ENCODE data around the gene BMP2K. TPM values are rescaled to one million over a fixed set of nuclear protein-coding genes. Genes with fewer than 3 reads are reported as not detected.

The BMP2K gene
- total RNA-seq: 10 to 100 TPM; 34.2 to 50.3 (median 42.1) TPM

- WGBS, 2 donors: 0 to 2% methylated on average over 6 to 19 of the region's 95 CpGs
- H3K4me1 ChIP-seq: peaks cover 10 to 21% (median 13%) of the 10 kb centered on the region in 4 donors
Observed at GRCh38 chr4:78776079-78776728, at the start of gene BMP2K. TSS of gene BMP2K (plus strand) at chr4:78776350. CDS start at chr4:78776544, 194 bp downstream.

DNA sequence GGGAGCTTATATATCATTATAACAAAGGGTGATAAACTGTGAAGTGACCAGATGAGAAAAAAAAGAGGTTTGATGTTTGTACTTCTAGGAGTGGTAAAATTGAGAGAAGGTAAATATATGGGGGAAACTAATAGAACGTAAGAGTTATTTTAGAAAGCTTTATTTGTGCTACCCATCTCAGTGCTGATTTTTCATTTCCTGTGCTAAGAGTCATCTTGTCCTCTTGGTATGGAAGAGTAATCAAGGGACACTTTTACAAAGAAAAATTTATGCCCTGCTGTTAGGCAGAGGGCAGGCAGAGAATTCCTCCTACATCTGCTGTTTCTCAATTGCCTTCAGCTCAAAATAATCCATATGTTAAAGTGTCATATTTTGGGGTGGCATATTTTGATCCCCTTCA lies 49.6 kb upstream of the BMP2K start:
- 91 to 92% methylated on average over 1 of the region's 1 CpG for whole genome bisulfite sequencing, 2 donors
- ATAC-seq (ENCODE audit: low FRiP score in 2 of 2): no peak
- Histone ChIP-seq H3K36me3 (no peaks in the 10 kb centered on the region), H3K27me3 (no peaks in the 10 kb centered on the region), H3K4me1 (peaks cover 0 to 1% (median under 1%) of the 10 kb centered on the region in 4 donors), H3K27ac (no peak overlapping the region), H3K9me3 (no peaks in the 10 kb centered on the region), H3K4me3 (no peak overlapping the region)
- no peak for DNase-seq
- TF ChIP-seq POLR2AphosphoS5 (IDR thresholded peaks at IDR 0.05) (no peak), CTCF (IDR thresholded peaks at IDR 0.05) (no peak), POLR2A (IDR thresholded peaks at IDR 0.05) (no peak), EP300 (IDR thresholded peaks at IDR 0.05) (no peak)

More at GRCh38 chr4:78776079-78776728, at the start of gene BMP2K:
- Histone ChIP-seq H3K27me3 (no peaks in the 10 kb centered on the region), H3K9me3 (no peaks in the 10 kb centered on the region), H3K4me3 (peak within 1 kb of the TSS; percentile 87 to 96 (median 93)), H3K36me3 (no peaks in the 10 kb centered on the region), H3K27ac (peak within 1 kb of the TSS; percentile 98 to 100 (median 98))
- TF ChIP-seq CTCF (IDR thresholded peaks at IDR 0.05) (peak in 2 of 6 experiments; percentile 12 to 31), POLR2A (IDR thresholded peaks at IDR 0.05) (peak in 2 of 4 donors; percentile 23 to 79), POLR2AphosphoS5 (IDR thresholded peaks at IDR 0.05) (peak; percentile 46 to 63), EP300 (IDR thresholded peaks at IDR 0.05) (no peak)
- peak; percentile 88 to 96 for ATAC-seq (ENCODE audit: low FRiP score in 2 of 2)
- DNase-seq: peak; percentile 81 to 97

DNA sequence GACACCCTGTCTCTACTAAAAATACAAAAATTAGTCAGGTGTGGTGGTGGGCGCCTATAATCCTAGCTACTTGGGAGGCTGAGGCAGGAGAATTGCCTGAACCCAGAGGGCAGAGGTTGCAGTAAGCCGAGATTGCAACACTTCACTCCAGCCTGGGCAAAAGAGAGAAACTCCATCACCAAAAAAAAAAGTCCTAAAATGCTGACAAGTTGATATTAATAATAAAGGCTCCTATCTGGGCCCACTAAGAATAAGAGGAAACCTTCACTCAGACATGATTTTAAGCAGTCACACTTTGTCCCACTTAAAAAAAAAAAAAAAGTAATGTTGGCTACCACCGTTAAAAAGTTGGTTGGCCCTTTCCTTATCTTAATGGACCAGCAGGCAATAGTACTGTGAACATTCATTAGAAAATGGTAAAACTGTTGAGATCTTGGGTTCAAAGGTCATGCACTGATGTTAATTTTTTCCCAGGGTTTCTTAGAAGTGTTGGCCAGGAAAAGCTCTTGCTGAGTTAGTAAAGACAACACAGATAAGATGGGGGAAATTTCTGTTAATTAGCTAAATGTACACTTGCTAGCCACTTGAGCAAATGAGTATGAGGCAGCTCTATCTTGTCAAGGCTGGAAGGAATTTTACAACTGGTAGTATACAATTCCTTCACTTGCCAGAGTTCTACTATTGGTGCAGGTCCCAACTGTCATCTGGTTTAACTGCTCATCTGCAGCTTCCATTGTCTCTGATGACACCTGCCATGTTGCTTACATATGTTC lies 43.6 kb upstream of the BMP2K start:
- TF ChIP-seq POLR2A (IDR thresholded peaks at IDR 0.05) (no peak), CTCF (IDR thresholded peaks at IDR 0.05) (no peak), EP300 (IDR thresholded peaks at IDR 0.05) (no peak), POLR2AphosphoS5 (IDR thresholded peaks at IDR 0.05) (no peak)
- no peaks in the 10 kb centered on the region for H3K27me3 ChIP-seq
- 67 to 70% methylated on average over 3 of the region's 3 CpGs for WGBS, 2 donors
- H3K4me1 ChIP-seq: no peaks in the 10 kb centered on the region
- H3K9me3 ChIP-seq: no peaks in the 10 kb centered on the region
- no peaks in the 10 kb centered on the region for H3K36me3 ChIP-seq
- H3K27ac ChIP-seq: no peak overlapping the region
- ATAC-seq (ENCODE audit: low FRiP score in 2 of 2) (no peak), DNase-seq (no peak)
- no peak overlapping the region for H3K4me3 ChIP-seq

- H3K27me3 ChIP-seq: no peaks in the 10 kb centered on the region
- ATAC-seq (ENCODE audit: low FRiP score in 2 of 2) (no peak), DNase-seq (no peak)
- H3K27ac ChIP-seq: no peak overlapping the region
- H3K9me3 ChIP-seq: no peaks in the 10 kb centered on the region
- no peaks in the 10 kb centered on the region for H3K36me3 ChIP-seq
- TF ChIP-seq EP300 (IDR thresholded peaks at IDR 0.05): no peak
- TF ChIP-seq POLR2AphosphoS5 (IDR thresholded peaks at IDR 0.05): no peak
- TF ChIP-seq CTCF (IDR thresholded peaks at IDR 0.05): no peak
- H3K4me1 ChIP-seq: no peaks in the 10 kb centered on the region
- WGBS, 2 donors: 87 to 91% methylated on average over 3 of the region's 3 CpGs
- H3K4me3 ChIP-seq: no peak overlapping the region
Observed at GRCh38 chr4:78734441-78735162, 41.5 kb upstream of the BMP2K start.
